ENCODE measurements around the gene SOS2.
"Not testable (repeated sequence)": the region's sequence is repeated elsewhere in the genome, so short reads cannot be mapped to it uniquely, and the experiment has no call there.

SOS2 gene

GRCh38 chr14:50085570-50086320 is 145.6 kb downstream of the SOS2 start:
- DNase-seq (ENCODE audit: low read depth, low spot score), result no peak

- no peak for DNase-seq (ENCODE audit: low read depth, low spot score)
Measured at GRCh38 chr14:50084666-50085065, 146.7 kb downstream of the SOS2 start.

- DNase-seq (ENCODE audit: low read depth, low spot score), result peak; percentile 30
Measured at GRCh38 chr14:50083467-50084337, 147.7 kb downstream of the SOS2 start.

GRCh38 chr14:50082784-50083466 is 148.5 kb downstream of the SOS2 start:
- DNase-seq (ENCODE audit: low read depth, low spot score), result peak; percentile 64

GRCh38 chr14:50082308-50082742 is 149.1 kb downstream of the SOS2 start:
- no peak for DNase-seq (ENCODE audit: low read depth, low spot score)

- not testable (repeated sequence) for DNase-seq (ENCODE audit: low read depth, low spot score)
Measured at GRCh38 chr14:50079103-50079502, 152.3 kb downstream of the SOS2 start.

GRCh38 chr14:50073663-50074062 is 157.7 kb downstream of the SOS2 start:
- DNase-seq (ENCODE audit: low read depth, low spot score), result not testable (repeated sequence)

- DNase-seq (ENCODE audit: low read depth, low spot score), result no peak
Measured at GRCh38 chr14:50072395-50072794, 159.0 kb downstream of the SOS2 start.

- DNase-seq (ENCODE audit: low read depth, low spot score), result no peak
Measured at GRCh38 chr14:50070840-50071548, 160.4 kb downstream of the SOS2 start.

- no peak for DNase-seq (ENCODE audit: low read depth, low spot score)
Measured at GRCh38 chr14:50070230-50070629, 161.1 kb downstream of the SOS2 start.

- no peak for DNase-seq (ENCODE audit: low read depth, low spot score)
Measured at GRCh38 chr14:50069325-50069724, 162.1 kb downstream of the SOS2 start.

- no peak for DNase-seq (ENCODE audit: low read depth, low spot score)
Measured at GRCh38 chr14:50068496-50068895, 162.9 kb downstream of the SOS2 start.

GRCh38 chr14:50067723-50068495 is 163.5 kb downstream of the SOS2 start:
- DNase-seq (ENCODE audit: low read depth, low spot score), result no peak

Measured in activated naive CD8-positive, alpha-beta T cell treated with anti-CD3 and anti-CD28 coated beads, Interleukin-2, amount 50 U/mL, for 16 hours (primary cell).